ENCODE results near the gene FGG.
"Not testable (repeated sequence)": the region's sequence is repeated elsewhere in the genome, so short reads cannot be mapped to it uniquely, and the experiment has no call there.

Gene FGG

DNA sequence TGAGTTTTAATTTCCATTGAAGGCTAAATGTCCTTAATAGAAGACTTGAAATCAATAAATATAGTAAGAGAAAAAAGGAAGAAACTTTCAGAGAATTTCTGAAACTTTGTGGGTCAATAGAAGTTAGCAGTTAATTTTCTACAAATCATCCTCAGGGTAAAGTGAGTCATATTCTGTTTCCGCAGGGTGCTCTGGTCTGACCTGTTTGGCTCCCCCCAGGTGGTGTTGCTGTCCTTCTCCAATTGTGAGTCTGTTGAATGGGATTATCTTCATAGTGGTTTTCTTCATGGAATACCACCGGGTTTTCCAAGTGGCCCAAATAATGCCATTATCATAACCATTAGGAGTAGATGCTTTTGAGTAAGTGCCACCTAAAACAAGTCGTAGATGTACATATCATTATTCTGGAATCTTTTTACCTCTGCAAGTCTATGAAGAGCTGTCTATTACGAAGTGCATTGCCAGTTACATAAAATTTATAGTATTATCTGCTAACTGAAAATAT lies 7.7 kb downstream of the FGG start:
- Histone ChIP-seq H3K27me3 (replicated peaks; ENCODE audit: control insufficient read depth, insufficient read depth, low read length) (no peaks in the 10 kb centered on the region), H3K36me3 (ENCODE audit: control insufficient read depth, insufficient read depth, low read length) (no peaks in the 10 kb centered on the region), H3K4me3 (replicated peaks; ENCODE audit: low read depth, low read length) (no peak overlapping the region)
- no peak for DNase-seq (ENCODE audit: extremely low read depth, insufficient read length)
- TF ChIP-seq CTCF (IDR thresholded peaks at IDR 0.05; ENCODE audit: insufficient read depth, low read length, poor library complexity, severe bottlenecking) = no peak

- Histone ChIP-seq H3K27me3 (replicated peaks; ENCODE audit: control insufficient read depth, insufficient read depth, low read length) (no peaks in the 10 kb centered on the region), H3K4me3 (replicated peaks; ENCODE audit: low read depth, low read length) (no peak overlapping the region), H3K36me3 (ENCODE audit: control insufficient read depth, insufficient read depth, low read length) (no peaks in the 10 kb centered on the region)
- TF ChIP-seq CTCF (IDR thresholded peaks at IDR 0.05; ENCODE audit: insufficient read depth, low read length, poor library complexity, severe bottlenecking) = no peak
- DNase-seq (ENCODE audit: extremely low read depth, insufficient read length) = no peak
Measured at GRCh38 chr4:154603033-154603943, 9.2 kb downstream of the FGG start.

DNA sequence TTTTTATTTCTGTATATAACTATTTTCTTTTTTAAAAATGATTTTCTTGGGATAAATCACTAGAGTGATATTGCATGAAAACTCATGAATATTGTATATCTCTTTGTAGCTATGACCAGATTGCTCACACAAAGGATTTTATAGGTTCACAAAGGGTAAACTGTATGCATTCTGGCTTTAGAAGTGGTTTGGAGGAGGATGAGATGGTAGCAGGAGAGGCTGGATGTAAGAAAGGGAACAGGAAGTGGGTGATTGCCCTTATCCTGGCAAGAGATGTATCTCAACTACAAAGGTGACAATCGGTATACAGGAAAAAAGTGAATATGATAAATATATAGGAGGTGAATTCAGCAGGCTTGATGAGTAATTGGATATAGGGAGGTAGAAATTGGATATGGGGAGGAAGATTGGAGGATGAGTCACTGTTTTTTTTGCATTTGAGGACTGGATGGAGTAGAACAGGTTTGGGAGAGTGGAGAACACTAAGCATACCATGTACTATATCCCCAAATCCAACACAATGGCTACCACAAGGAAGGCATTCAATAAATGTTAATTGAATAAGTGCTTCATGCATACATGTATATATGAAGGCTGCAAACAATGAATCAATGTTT lies 9.9 kb downstream of the FGG start:
- H3K4me3 ChIP-seq (replicated peaks; ENCODE audit: low read depth, low read length) = no peak overlapping the region
- no peak for TF ChIP-seq CTCF (IDR thresholded peaks at IDR 0.05; ENCODE audit: insufficient read depth, low read length, poor library complexity, severe bottlenecking)
- DNase-seq (ENCODE audit: extremely low read depth, insufficient read length) = no peak
- no peaks in the 10 kb centered on the region for H3K27me3 ChIP-seq (replicated peaks; ENCODE audit: control insufficient read depth, insufficient read depth, low read length)
- H3K36me3 ChIP-seq (ENCODE audit: control insufficient read depth, insufficient read depth, low read length) = no peaks in the 10 kb centered on the region

GRCh38 chr4:154597798-154598774 lies 14.4 kb downstream of the FGG start:
- Histone ChIP-seq H3K27me3 (replicated peaks; ENCODE audit: control insufficient read depth, insufficient read depth, low read length) (no peaks in the 10 kb centered on the region), H3K4me3 (replicated peaks; ENCODE audit: low read depth, low read length) (no peak overlapping the region), H3K36me3 (ENCODE audit: control insufficient read depth, insufficient read depth, low read length) (no peaks in the 10 kb centered on the region)
- TF ChIP-seq CTCF (IDR thresholded peaks at IDR 0.05; ENCODE audit: insufficient read depth, low read length, poor library complexity, severe bottlenecking) = no peak
- DNase-seq (ENCODE audit: extremely low read depth, insufficient read length) = no peak

DNA sequence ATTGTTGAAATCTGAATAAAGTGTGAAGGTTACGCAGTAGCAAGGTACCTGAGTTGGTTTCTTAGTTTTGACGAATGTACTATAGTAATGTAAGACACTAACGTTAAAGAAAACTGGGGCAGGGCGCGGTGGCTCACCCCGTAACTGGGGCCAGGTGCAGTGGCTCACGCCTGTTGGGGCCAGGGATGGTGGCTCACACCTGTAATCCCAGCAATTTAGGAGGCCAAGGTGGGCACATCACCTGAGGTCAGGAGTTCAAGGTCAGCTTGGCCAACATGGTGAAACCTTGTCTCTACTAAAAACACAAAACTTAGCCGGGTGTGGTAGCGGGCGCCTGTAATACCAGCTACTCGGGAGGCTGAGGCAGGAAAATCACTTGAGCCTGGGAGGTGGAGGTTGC lies 15.2 kb downstream of the FGG start:
- H3K36me3 ChIP-seq (ENCODE audit: control insufficient read depth, insufficient read depth, low read length); H3K4me3 ChIP-seq (replicated peaks; ENCODE audit: low read depth, low read length); H3K27me3 ChIP-seq (replicated peaks; ENCODE audit: control insufficient read depth, insufficient read depth, low read length); DNase-seq (ENCODE audit: extremely low read depth, insufficient read length): not testable (repeated sequence)
